GM19438 (cell line): ENCODE measurements around the gene ADI1.
A peak's percentile ranks its signal among the peaks of the same experiment; 100 is the strongest.
"Not testable (repeated sequence)": the region's sequence is repeated elsewhere in the genome, so short reads cannot be mapped to it uniquely, and the experiment has no call there.

ENCODE experiments used
- ATAC-seq: cut with Tn5 transposase; IDR thresholded peaks from one replicate; pipeline ENCODE4 v1.9.1; 2021; ENCODE audit warnings: low read depth; ENCODE audit not compliant: unreplicated experiment

ADI1 gene

DNA sequence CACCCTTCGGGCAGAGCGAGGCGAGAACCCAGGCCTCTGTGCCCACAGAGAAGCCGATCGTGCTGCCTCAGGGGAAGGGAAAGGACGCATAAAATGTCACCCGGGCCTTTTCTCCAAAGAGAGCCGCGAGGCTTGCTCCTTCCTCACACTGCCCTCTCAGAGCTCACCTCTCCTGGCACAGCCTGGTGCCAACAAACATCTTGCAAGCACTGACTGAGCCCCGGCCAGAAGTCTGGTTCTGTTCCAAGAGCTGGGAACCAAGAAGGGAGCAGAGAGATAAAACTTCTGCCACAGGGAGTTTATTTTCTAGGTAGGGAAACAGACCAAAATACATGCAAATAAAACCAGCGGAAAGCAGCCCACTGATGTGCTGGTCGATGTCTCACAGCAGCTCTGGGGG, 13.6 kb upstream of the ADI1 start:
- no peak for ATAC-seq

- no peak for ATAC-seq
These were observed 10.1 kb upstream of the ADI1 start for GRCh38 chr2:3529316-3530025.

- ATAC-seq, result no peak
These were observed 8.8 kb upstream of the ADI1 start for GRCh38 chr2:3527886-3528785.

- no peak for ATAC-seq
These were observed 7.5 kb upstream of the ADI1 start for GRCh38 chr2:3526871-3527270.

GRCh38 chr2:3523551-3524041, 4.3 kb upstream of the ADI1 start:
- ATAC-seq, result no peak

DNA sequence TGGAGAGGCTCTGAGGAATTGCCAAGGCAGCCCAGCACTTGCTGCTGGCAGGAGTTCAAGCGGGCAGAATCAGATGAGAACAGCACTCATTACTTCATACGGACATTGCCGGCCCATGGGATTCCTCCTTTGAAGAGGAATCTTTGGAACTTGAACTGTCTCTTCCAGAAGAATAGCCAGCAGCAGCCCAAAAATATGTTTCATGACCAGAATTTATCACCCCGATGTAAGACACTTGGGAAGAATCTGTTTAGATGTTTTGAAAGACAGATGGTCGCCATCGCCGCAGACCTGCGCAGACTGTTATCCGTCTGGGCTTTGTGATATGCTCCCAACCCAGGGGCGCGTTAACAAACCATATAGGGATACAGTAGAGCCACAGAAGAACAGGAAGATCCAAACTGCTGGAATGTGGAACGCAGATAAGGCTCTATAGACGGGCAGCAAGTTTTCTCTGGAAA, 3.7 kb upstream of the ADI1 start:
- no peak for ATAC-seq

- ATAC-seq, result no peak
These were observed 1.3 kb upstream of the ADI1 start for GRCh38 chr2:3520591-3520990.

GRCh38 chr2:3518496-3519254, 656 bp downstream of the ADI1 start:
- peak; percentile 74 for ATAC-seq

DNA sequence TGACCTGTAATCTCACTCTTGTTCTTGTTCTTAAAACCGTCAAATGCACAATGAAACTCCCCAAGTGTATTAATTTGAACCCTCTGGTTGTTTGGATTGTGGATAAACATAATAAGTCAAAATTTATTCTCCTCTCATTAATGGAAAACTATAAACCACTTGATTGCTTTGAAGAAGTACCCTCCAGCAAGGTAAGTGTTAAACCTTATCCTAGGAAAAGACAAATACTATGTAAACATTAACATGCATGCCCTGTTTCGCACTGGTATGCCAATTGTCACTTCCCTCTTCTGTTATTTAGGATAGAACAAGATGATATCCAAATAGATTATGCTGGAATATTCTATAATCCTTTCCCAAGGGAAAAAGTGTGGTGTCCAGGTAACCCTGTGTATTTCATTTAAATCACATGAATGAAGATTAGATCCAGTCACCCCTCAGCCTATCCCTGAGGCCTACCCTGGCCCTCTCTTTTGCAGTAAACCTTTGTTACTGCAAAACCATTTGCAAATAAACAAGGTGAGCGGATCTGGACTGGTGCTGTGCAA, 1.3 kb downstream of the ADI1 start:
- no peak for ATAC-seq

DNA sequence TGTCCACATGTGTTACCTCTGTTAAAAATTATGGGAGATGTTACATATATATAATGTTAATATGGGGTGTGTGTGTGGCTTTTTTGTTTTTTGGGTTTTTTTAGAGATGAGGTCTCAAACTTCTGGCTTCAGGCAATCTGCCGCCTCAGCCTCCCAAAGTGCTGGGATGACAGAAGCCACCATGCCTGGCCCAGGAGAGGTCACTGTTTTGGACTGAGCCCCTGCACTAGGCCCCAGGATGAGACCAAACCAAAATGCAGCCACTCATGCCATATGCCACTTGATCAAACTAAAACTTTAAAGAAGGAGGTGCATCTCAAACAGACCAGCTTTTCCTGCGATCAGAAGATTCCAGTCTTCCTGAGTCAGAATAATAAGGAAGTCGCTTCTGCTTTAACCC, 2.5 kb downstream of the ADI1 start:
- no peak for ATAC-seq

DNA sequence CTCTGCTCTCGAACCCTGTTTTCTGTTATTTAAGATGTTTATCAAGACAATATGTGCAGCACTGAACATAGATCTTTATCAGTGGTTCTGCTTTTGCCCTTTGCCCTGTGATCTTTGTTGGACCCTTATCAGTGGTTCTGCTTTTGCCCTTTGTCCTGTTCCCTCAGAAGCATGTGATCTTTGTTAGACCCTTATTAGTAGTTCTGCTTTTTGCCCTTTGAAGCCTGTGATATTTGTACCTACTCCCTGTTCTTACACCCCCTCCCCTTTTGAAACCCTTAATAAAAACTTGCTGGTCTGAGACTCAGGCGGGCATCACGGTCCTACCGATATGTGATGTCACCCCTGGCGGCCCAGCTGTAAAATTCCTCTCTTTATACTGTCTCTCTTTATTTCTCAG, 3.9 kb downstream of the ADI1 start:
- not testable (repeated sequence) for ATAC-seq

DNA sequence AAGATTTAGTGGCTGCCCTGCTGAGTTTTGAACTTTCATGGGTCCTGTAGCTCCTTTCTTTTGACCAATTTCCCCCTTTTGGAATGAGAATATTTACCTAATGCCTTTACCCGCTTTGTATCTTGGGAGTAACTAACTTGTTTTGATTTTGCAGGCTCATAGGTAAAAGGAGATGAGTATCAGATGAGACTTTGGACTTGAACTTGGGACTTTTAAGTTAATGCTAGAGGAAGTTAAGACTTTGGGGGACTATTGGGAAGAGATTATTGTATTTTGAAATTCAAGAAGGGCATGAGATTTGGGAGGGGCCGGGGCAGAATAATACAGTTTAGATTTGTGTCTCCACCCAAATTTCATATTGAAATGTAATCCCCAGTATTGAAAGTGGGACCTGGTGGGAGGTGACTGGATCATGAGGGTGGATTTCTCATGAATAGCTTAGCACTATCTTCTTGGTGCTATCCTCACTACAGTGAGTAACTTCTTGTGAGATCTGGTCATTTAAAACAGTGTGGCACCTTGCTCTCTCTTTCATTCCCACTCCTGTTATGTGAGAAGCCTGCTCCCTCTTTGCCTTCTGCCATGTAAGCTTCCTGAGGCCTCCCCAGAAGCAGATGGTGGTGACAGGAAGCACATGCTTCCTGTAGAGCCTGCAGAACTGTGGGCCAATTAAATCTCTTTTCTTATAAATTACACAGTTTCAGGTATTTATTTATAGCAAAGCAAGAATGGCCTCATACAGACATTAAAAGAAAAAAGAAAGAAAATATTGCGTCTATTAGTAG, 6.1 kb downstream of the ADI1 start:
- no peak for ATAC-seq

DNA sequence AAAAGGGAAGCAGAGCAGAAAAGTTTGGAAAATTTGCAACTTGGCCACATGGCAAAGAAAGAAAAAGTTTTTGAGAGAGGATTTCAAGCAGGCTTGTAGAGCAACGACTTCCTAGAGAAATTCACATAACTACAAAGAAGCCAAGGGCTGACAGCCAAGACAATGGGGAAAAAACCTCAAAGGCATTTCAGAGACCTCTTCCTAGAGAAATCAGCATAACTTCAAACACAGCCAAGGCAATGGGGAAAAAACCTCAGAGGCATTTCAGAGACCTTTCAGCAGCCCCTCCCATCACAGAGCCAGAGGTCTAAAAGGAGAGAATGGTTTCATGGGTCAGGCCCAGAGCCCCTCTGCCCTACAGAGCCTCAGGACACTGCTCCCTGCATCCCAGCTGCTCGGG, 7.2 kb downstream of the ADI1 start:
- no peak for ATAC-seq

DNA sequence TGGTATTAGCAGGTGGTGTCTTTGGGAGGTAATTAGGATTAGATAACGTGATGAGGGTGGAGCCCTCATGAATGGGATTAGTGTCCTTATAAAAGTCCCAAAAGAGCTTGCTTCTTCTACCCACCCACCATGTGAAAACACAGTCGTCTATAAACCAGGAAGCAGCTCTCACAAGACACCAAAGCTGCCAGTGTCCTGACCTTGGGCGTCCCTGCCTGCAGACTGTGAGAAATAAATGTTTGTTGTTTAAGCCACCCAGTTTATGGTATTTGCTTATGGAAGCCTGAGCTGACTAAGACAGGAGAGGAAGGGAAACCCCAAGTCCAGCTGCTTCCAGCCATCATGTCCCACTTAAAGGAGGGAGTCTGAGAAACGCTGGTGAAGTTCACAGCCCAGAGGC, 13.6 kb downstream of the ADI1 start:
- no peak for ATAC-seq

DNA sequence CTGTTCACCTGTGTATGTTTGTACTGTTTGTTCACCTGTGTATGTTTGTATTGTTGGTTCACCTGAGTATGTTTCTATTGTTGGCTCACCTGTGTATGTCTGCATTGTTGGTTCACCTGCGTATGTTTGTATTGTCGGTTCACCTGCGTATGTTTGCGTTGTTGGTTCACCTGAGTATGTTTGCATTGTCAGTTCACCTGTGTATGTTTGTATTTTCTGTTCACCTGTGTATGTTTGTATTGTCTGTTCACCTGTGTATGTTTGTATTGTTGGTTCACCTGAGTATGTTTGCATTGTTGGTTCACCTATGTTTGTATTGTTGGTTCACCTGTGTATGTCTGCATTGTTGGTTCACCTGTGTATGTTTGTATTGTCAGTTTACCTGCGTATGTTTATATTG, 14.6 kb downstream of the ADI1 start:
- ATAC-seq, result no peak

DNA sequence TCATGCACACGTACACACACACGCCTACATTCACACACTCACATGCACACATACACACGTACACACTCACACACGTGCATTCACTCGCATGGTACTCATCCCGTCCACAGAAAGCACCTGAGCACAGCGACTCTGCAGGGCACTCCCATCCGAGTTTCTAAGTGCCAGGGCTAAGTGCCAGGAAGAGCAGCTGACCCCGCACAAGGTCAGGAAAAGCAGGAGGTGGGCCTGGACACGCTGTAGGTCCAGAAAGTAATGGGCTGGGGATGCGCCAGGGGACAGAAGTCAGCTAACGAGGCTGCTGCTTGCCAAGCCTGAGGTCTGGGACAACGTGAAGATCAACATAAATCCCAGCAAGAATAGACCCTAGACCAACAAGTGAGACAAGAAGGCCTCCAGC, 15.8 kb downstream of the ADI1 start:
- ATAC-seq, result no peak

- no peak for ATAC-seq
These were observed 16.3 kb downstream of the ADI1 start for GRCh38 chr2:3503046-3503445.

- ATAC-seq, result no peak
These were observed 18.9 kb downstream of the ADI1 start for GRCh38 chr2:3500326-3500899.

DNA sequence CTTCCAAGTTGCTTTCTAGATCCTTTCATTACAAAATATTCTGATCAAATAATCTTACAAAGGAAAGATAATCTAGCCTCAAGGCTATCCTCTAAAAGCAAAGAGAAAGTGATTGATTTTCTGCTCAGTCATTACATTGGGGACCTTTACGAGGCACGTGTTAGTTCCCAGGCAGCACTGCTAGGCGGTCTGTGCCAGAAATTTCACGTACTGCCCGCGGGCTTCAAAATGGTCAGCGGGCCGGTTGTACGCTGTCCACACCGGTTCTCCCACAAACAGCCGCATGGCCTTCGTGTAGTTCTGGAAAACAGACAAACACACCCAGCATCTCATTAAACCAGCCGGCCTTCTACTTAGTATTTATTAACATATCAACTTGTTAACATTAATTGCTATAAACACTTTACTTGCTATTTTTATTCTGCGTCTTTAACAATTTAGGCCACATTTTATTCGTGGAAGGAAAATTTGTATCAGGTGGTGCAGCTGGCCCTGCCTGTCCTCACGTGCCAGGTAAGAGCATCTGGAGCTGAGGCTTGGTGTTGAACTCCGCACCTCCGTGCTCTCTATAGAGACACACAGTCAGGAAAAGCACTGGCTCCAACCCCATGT, 20.4 kb downstream of the ADI1 start:
- ATAC-seq, result no peak
